ENCODE data around the gene TREML1. TPM values are rescaled to one million over a fixed set of nuclear protein-coding genes. Genes with fewer than 3 reads are reported as not detected.

The TREML1 gene
- total and polyA plus RNA-seq, 2 of the 8 experiments (the other 6 are each of a cell fraction or from before 2014, with no cell fraction given): 0.08 TPM; not detected in 1

GRCh38 chr6:41155132-41155805 is 1.1 kb upstream of the TREML1 start:
- Histone ChIP-seq H3K4me3 (ENCODE audit: extremely low read depth in 1 of 4, insufficient read depth in 2 of 4, low read depth in 3 of 4, low read length in 4 of 4) (no peak overlapping the region), H3K27ac (ENCODE audit: low read depth, low read length) (no peak overlapping the region), H4K8ac (ENCODE audit: extremely low read depth, insufficient read depth, low read length) (no peak overlapping the region), H3K36me3 (ENCODE audit: control insufficient read depth in 2 of 4, insufficient read depth in 4 of 4, low read length in 3 of 4) (no peaks in the 10 kb centered on the region), H2BK15ac (ENCODE audit: low read length) (no peak overlapping the region), H2BK5ac (ENCODE audit: low read depth, low read length) (no peak overlapping the region), H2BK120ac (replicated peaks; ENCODE audit: low read depth, low read length) (no peak overlapping the region), H3K4me1 (replicated peaks in 1 of 4; ENCODE audit: control insufficient read depth in 3 of 4, insufficient read depth in 4 of 4, low read length in 3 of 4) (peaks cover 0 to 6% (median 0%) of the 10 kb centered on the region in 4 experiments; a peak in 1 of 7 replicates), H3K79me2 (ENCODE audit: control insufficient read depth in 1 of 2, insufficient read depth in 2 of 2, low read length in 2 of 2) (no peaks in the 10 kb centered on the region), H3K27me3 (replicated peaks in 1 of 4; ENCODE audit: control insufficient read depth in 3 of 4, extremely low read depth in 1 of 4, insufficient read depth in 3 of 4, low read length in 3 of 4) (no peaks in the 10 kb centered on the region), H4K91ac (replicated peaks; ENCODE audit: insufficient read length, low read length) (no peak overlapping the region), H3K14ac (ENCODE audit: insufficient read length) (no peak overlapping the region), H4K20me1 (replicated peaks in 1 of 2; ENCODE audit: control insufficient read depth in 1 of 2, insufficient read depth in 2 of 2, low read length in 2 of 2) (no peaks in the 10 kb centered on the region), H3K23me2 (ENCODE audit: low read depth, low read length) (0 out of 2 replicates have a peak, but pooled peaks cover 2% of the 10 kb centered on the region), H2AFZ (ENCODE audit: low read length) (no peak overlapping the region), H2AK5ac (ENCODE audit: low read depth, low read length) (no peak overlapping the region), H3K23ac (ENCODE audit: insufficient read length) (no peak overlapping the region), H4K5ac (ENCODE audit: insufficient read length, low read depth, low read length) (no peak overlapping the region), H2BK20ac (ENCODE audit: low read length) (no peak overlapping the region), H3K9me3 (ENCODE audit: insufficient read depth in 2 of 2, low read depth in 1 of 2, low read length in 1 of 2) (no peaks in the 10 kb centered on the region), H2BK12ac (ENCODE audit: low read depth, low read length) (no peak overlapping the region), H3K9ac (replicated peaks in 1 of 4; ENCODE audit: extremely low read depth in 1 of 4, low read depth in 3 of 4, low read length in 3 of 4) (no peak overlapping the region), H3K4me2 (ENCODE audit: insufficient read depth in 1 of 2, low read depth in 2 of 2, low read length in 2 of 2) (no peak overlapping the region), H3K18ac (ENCODE audit: extremely low read depth, low read length) (no peak overlapping the region), H3K79me1 (ENCODE audit: low read depth, low read length) (no peaks in the 10 kb centered on the region), H3K56ac (replicated peaks; ENCODE audit: insufficient read length, low read depth, low read length) (no peak overlapping the region), H3K4ac (replicated peaks; ENCODE audit: insufficient read length, low read depth, low read length) (no peak overlapping the region)
- WGBS, 2 experiments (ENCODE audit: extremely low coverage in 1 of 2, insufficient coverage in 1 of 2, insufficient read length in 1 of 2, insufficient replicate concordance in 2 of 2, low coverage in 1 of 2, low lambda C conversion rate in 2 of 2, missing lambda C conversion rate in 1 of 2): 91% methylated on average over 6 of the region's 7 CpGs; no CpG with 5 or more reads in 1 of the 2 experiments
- FAIRE-seq (no peak), DNase-seq (ENCODE audit: low read depth in 1 of 2, low spot score in 2 of 2) (no peak)
- POLR2A ChIA-PET (ENCODE audit: partially characterized antibody): no interaction called here
- CTCF ChIA-PET (ENCODE audit: partially characterized antibody): no interaction called here
- TF ChIP-seq TCF12 (IDR thresholded peaks at IDR 0.05; ENCODE audit: low read depth, low read length) (no peak), BACH1 (IDR thresholded peaks at IDR 0.05; ENCODE audit: low read length) (no peak), ASH2L (IDR thresholded peaks at IDR 0.05; ENCODE audit: low read length) (no peak), GTF2F1 (IDR thresholded peaks at IDR 0.05; ENCODE audit: borderline replicate concordance, low read depth, low read length) (no peak), BCL11A (IDR thresholded peaks at IDR 0.05; ENCODE audit: low read depth in 2 of 2, low read length in 2 of 2) (no peak), CREB1 (IDR thresholded peaks at IDR 0.05) (no peak), GABPA (IDR thresholded peaks at IDR 0.05; ENCODE audit: borderline replicate concordance, insufficient read depth, low read length) (no peak), CTBP2 (IDR thresholded peaks at IDR 0.05; ENCODE audit: borderline replicate concordance, insufficient read depth, insufficient read length, low read length) (no peak), RAD21 (IDR thresholded peaks at IDR 0.05 in 1 of 2, conservative IDR thresholded peaks at IDR 0.05 in 1 of 2; ENCODE audit: low read depth in 2 of 2, low read length in 2 of 2) (no peak), CBX5 (IDR thresholded peaks at IDR 0.05; ENCODE audit: low read depth, low read length) (no peak), HDAC6 (IDR thresholded peaks at IDR 0.05; ENCODE audit: low read depth, low read length) (no peak), CHD2 (IDR thresholded peaks at IDR 0.05; ENCODE audit: low read length) (no peak), POLR2A (IDR thresholded peaks at IDR 0.05; ENCODE audit: control extremely low read depth in 1 of 2, low read depth in 2 of 2, low read length in 2 of 2) (no peak), CBX8 (IDR thresholded peaks at IDR 0.05; ENCODE audit: borderline replicate concordance, low read depth, low read length) (no peak), EGR1 (IDR thresholded peaks at IDR 0.05; ENCODE audit: borderline replicate concordance, low read depth, low read length) (no peak)
